HCT116 (cell line): ENCODE results near the gene TPO.

Experiments used
- ATF3 ChIP-seq: IDR thresholded peaks from 2 replicates; pipeline ENCODE4 v1.6.1; 2012
- CTCF ChIP-seq, 3 experiments: fragments of 200-600 bp in 1 of 3; sonication (generic) in 1 of 3; IDR thresholded peaks in 2 of 3; conservative IDR thresholded peaks in 1 of 3; 2 replicates each; pipeline ENCODE4 v1.5.1; 2012 to 2017; ENCODE audit warnings: low read depth in 2 of 3, low read length in 2 of 3, antibody characterized with exemption in 1 of 3, borderline replicate concordance in 1 of 3, control low read depth in 1 of 3, mild to moderate bottlenecking in 1 of 3, mixed read lengths in 1 of 3, mixed run types in 1 of 3, moderate library complexity in 1 of 3; ENCODE audit not compliant: insufficient read depth in 1 of 3
- EZH2 ChIP-seq: fragments of 200-600 bp; sonication (generic); IDR thresholded peaks from 2 replicates; pipeline ENCODE4 v1.6.1; 2017; ENCODE audit warnings: antibody characterized with exemption, mixed run types
- MAX ChIP-seq: IDR thresholded peaks from 2 replicates; pipeline ENCODE4 v1.6.1; 2012
- POLR2AphosphoS5 ChIP-seq: IDR thresholded peaks from 2 replicates; pipeline ENCODE4 v1.6.1; 2011; ENCODE audit warnings: mild to moderate bottlenecking, low read depth, low read length, moderate library complexity
- RAD21 ChIP-seq: IDR thresholded peaks from 2 replicates; pipeline ENCODE4 v1.6.1; 2012; ENCODE audit warnings: low read depth, mild to moderate bottlenecking
- REST ChIP-seq: IDR thresholded peaks from 2 replicates; pipeline ENCODE4 v1.6.1; 2012; ENCODE audit warnings: low read depth
- ZFX ChIP-seq: fragments of 450-650 bp; IDR thresholded peaks from 2 replicates; pipeline ENCODE4 v1.6.1; 2017
- TF ChIP-seq, protein P1 (sequence below): IDR thresholded peaks from 2 replicates; pipeline ENCODE4 v1.6.1; 2011; ENCODE audit warnings: mild to moderate bottlenecking, low read length, moderate library complexity; ENCODE audit not compliant: insufficient replicate concordance; ENCODE audit errors: extremely low read depth

DNA sequence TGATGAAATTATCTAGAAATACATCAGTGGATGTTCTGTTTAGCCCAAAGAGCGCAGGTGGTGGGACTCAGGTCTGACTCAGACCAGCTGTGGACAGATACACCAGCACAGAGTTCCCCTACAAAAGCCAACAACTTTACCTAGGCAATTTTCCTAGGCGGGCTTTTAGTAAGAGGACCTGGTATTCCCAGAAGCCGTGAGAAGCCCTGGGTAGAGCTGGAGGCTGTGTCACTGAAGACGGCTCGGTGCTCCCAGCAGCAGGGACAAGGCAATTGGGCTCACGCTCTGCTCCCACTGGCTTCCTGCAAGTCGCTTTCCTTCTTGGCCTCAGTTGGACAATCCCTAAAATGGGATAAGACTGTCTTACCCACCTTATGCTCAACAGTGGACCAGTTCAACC lies 41.1 kb downstream of the TPO start:
- TF ChIP-seq ATF3 (no peak), CTCF (IDR thresholded peaks at IDR 0.05 in 2 of 3, conservative IDR thresholded peaks at IDR 0.05 in 1 of 3; ENCODE audit: borderline replicate concordance in 1 of 3, insufficient read depth in 1 of 3, low read depth in 2 of 3, low read length in 2 of 3) (no peak), ZFX (no peak), RAD21 (no peak), MAX (no peak), EZH2 (no peak), REST (no peak), POLR2AphosphoS5 (no peak)
- TF ChIP-seq, protein P1, sequence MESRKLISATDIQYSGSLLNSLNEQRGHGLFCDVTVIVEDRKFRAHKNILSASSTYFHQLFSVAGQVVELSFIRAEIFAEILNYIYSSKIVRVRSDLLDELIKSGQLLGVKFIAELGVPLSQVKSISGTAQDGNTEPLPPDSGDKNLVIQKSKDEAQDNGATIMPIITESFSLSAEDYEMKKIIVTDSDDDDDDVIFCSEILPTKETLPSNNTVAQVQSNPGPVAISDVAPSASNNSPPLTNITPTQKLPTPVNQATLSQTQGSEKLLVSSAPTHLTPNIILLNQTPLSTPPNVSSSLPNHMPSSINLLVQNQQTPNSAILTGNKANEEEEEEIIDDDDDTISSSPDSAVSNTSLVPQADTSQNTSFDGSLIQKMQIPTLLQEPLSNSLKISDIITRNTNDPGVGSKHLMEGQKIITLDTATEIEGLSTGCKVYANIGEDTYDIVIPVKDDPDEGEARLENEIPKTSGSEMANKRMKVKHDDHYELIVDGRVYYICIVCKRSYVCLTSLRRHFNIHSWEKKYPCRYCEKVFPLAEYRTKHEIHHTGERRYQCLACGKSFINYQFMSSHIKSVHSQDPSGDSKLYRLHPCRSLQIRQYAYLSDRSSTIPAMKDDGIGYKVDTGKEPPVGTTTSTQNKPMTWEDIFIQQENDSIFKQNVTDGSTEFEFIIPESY, result no peak
